ENCODE measurements around the gene ANO6. TPM values are rescaled to one million over a fixed set of nuclear protein-coding genes. Genes with fewer than 3 reads are reported as not detected.

ANO6 gene, protein sequence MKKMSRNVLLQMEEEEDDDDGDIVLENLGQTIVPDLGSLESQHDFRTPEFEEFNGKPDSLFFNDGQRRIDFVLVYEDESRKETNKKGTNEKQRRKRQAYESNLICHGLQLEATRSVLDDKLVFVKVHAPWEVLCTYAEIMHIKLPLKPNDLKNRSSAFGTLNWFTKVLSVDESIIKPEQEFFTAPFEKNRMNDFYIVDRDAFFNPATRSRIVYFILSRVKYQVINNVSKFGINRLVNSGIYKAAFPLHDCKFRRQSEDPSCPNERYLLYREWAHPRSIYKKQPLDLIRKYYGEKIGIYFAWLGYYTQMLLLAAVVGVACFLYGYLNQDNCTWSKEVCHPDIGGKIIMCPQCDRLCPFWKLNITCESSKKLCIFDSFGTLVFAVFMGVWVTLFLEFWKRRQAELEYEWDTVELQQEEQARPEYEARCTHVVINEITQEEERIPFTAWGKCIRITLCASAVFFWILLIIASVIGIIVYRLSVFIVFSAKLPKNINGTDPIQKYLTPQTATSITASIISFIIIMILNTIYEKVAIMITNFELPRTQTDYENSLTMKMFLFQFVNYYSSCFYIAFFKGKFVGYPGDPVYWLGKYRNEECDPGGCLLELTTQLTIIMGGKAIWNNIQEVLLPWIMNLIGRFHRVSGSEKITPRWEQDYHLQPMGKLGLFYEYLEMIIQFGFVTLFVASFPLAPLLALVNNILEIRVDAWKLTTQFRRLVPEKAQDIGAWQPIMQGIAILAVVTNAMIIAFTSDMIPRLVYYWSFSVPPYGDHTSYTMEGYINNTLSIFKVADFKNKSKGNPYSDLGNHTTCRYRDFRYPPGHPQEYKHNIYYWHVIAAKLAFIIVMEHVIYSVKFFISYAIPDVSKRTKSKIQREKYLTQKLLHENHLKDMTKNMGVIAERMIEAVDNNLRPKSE
- 7.5 and 9.0 TPM in 2 replicates for polyA plus RNA-seq
- 11.9 and 15.5 TPM in 2 replicates for polyA minus RNA-seq

DNA sequence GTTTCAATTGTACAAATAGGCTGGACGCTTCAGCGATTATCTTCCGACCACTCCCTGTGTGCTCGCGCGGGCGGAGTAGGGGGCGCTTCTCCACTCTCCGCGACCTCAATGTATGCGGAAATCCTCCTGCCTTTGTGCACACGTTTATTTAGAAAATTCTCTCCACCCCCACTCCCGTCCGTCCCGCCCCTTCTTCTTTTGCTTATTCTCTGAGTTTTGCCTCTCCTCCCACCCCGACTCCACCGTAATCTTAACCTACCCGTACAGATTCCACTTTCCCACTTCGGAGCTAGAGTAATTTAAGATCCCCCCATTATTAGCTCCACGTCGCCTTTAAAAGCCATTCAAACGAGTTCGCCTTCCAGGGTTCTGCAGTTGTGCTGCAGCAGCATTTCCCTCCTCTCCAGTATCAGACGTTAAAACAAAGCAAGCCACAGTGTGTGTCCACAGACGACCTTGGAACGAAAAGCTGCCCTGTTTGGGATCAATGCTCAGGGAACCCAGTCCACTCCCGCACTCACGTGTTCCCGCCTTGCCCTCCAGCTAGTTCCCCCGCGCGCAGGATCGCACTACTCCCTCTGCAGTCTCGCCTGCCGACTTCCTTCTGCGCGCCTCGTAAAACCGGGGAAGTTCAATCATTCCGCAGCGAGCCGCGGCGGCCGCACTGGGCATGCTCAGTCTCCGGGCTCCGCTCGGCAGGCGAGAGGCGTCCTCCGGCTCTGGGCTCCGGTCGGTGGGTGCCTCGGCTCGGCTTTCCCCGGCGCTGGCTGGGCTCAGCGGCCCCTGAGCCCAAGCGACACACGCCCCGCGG is at the start of gene ANO6:
TSS of gene ANO6 (plus strand) at position 677 of the 811 bp plus-strand sequence. CDS start 227 bp downstream, outside the sequence.
- peak within 1 kb of the TSS; percentile 68 for H3K9ac ChIP-seq (ENCODE audit: low read length)
- peak; percentile 68 for TF ChIP-seq POLR2AphosphoS5 (IDR thresholded peaks at IDR 0.05)
- TF ChIP-seq TAF1 (IDR thresholded peaks at IDR 0.05; ENCODE audit: low read depth), result no peak
- TF ChIP-seq EZH2 (IDR thresholded peaks at IDR 0.05; ENCODE audit: borderline replicate concordance, insufficient read depth, low read length, poor library complexity, severe bottlenecking), result no peak
- peak; percentile 57 for TF ChIP-seq RAD21 (conservative IDR thresholded peaks at IDR 0.05)
- TF ChIP-seq, protein P1, sequence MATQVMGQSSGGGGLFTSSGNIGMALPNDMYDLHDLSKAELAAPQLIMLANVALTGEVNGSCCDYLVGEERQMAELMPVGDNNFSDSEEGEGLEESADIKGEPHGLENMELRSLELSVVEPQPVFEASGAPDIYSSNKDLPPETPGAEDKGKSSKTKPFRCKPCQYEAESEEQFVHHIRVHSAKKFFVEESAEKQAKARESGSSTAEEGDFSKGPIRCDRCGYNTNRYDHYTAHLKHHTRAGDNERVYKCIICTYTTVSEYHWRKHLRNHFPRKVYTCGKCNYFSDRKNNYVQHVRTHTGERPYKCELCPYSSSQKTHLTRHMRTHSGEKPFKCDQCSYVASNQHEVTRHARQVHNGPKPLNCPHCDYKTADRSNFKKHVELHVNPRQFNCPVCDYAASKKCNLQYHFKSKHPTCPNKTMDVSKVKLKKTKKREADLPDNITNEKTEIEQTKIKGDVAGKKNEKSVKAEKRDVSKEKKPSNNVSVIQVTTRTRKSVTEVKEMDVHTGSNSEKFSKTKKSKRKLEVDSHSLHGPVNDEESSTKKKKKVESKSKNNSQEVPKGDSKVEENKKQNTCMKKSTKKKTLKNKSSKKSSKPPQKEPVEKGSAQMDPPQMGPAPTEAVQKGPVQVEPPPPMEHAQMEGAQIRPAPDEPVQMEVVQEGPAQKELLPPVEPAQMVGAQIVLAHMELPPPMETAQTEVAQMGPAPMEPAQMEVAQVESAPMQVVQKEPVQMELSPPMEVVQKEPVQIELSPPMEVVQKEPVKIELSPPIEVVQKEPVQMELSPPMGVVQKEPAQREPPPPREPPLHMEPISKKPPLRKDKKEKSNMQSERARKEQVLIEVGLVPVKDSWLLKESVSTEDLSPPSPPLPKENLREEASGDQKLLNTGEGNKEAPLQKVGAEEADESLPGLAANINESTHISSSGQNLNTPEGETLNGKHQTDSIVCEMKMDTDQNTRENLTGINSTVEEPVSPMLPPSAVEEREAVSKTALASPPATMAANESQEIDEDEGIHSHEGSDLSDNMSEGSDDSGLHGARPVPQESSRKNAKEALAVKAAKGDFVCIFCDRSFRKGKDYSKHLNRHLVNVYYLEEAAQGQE (IDR thresholded peaks at IDR 0.05; ENCODE audit: borderline replicate concordance), result no peak
- TF ChIP-seq SMC3 (conservative IDR thresholded peaks at IDR 0.05; ENCODE audit: poor library complexity), result peak; percentile 50
- no peak for TF ChIP-seq EP300 (conservative IDR thresholded peaks at IDR 0.05; ENCODE audit: poor library complexity, severe bottlenecking)
- peak; percentile 93 for TF ChIP-seq MXI1 (conservative IDR thresholded peaks at IDR 0.05; ENCODE audit: poor library complexity, severe bottlenecking)
- TF ChIP-seq, protein P2, sequence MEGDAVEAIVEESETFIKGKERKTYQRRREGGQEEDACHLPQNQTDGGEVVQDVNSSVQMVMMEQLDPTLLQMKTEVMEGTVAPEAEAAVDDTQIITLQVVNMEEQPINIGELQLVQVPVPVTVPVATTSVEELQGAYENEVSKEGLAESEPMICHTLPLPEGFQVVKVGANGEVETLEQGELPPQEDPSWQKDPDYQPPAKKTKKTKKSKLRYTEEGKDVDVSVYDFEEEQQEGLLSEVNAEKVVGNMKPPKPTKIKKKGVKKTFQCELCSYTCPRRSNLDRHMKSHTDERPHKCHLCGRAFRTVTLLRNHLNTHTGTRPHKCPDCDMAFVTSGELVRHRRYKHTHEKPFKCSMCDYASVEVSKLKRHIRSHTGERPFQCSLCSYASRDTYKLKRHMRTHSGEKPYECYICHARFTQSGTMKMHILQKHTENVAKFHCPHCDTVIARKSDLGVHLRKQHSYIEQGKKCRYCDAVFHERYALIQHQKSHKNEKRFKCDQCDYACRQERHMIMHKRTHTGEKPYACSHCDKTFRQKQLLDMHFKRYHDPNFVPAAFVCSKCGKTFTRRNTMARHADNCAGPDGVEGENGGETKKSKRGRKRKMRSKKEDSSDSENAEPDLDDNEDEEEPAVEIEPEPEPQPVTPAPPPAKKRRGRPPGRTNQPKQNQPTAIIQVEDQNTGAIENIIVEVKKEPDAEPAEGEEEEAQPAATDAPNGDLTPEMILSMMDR (IDR thresholded peaks at IDR 0.05; ENCODE audit: poor library complexity, severe bottlenecking), result peak; percentile 39

More for the DNA sequence above, at the start of gene ANO6:
- Histone ChIP-seq H4K20me1 (ENCODE audit: insufficient read depth) (no peaks in the 10 kb centered on the region), H3K27me3 (ENCODE audit: insufficient read depth, low read depth, low read length) (no peaks in the 10 kb centered on the region), H3F3A (ENCODE audit: insufficient read depth, low read length, poor library complexity, severe bottlenecking) (peaks cover 6% of the 10 kb centered on the region), H3K79me2 (replicated peaks; ENCODE audit: insufficient read depth, low read length) (peaks cover 27% of the 10 kb centered on the region), H3K9me2 (ENCODE audit: insufficient read depth, low read length) (no peaks in the 10 kb centered on the region), H3K4me3 (ENCODE audit: low read length) (peak within 1 kb of the TSS; percentile 90), H2AFZ (ENCODE audit: low read depth, low read length) (peak within 1 kb of the TSS; percentile 74), H3K4me2 (ENCODE audit: low read length) (peak within 1 kb of the TSS; percentile 94), H3K9me3 (ENCODE audit: low read length) (no peaks in the 10 kb centered on the region), H3K36me3 (ENCODE audit: insufficient read depth, low read length) (no peaks in the 10 kb centered on the region), H3K27ac (ENCODE audit: low read length) (peak within 1 kb of the TSS; percentile 69)
